IPS-NIHi11 (cell line): ENCODE data around the gene WNK3.
"Not testable (repeated sequence)": the region's sequence is repeated elsewhere in the genome, so short reads cannot be mapped to it uniquely, and the experiment has no call there.

ENCODE experiments used
- DNase-seq: peaks from one replicate; pipeline ENCODE4 v3.0.0; 2012; ENCODE audit warnings: mixed read lengths, low spot score

The WNK3 gene

GRCh38 chrX:54357414-54358377 is at the start of gene WNK3:
Gene WNK3, minus strand, starts transcription at chrX:54358046.
- peak; percentile 79 for DNase-seq

GRCh38 chrX:54407266-54407665 is 49.4 kb upstream of the WNK3 start:
- no peak for DNase-seq

- no peak for DNase-seq
Measured at GRCh38 chrX:54397113-54397512, 39.3 kb upstream of the WNK3 start.

- no peak for DNase-seq
Measured at GRCh38 chrX:54386314-54386713, 28.5 kb upstream of the WNK3 start.

- not testable (repeated sequence) for DNase-seq
Measured at GRCh38 chrX:54384661-54385060, 26.8 kb upstream of the WNK3 start.

GRCh38 chrX:54359408-54359807 is 1.6 kb upstream of the WNK3 start:
- DNase-seq, result no peak

GRCh38 chrX:54358424-54359211 is 772 bp upstream of the WNK3 start:
- DNase-seq, result peak; percentile 53

- no peak for DNase-seq
Measured at GRCh38 chrX:54352677-54353076, 5.2 kb downstream of the WNK3 start.

GRCh38 chrX:54337383-54337782 is 20.5 kb downstream of the WNK3 start:
- DNase-seq, result not testable (repeated sequence)

- no peak for DNase-seq
Measured at GRCh38 chrX:54325077-54325476, 32.8 kb downstream of the WNK3 start.

- no peak for DNase-seq
Measured at GRCh38 chrX:54320067-54320466, 37.8 kb downstream of the WNK3 start.

GRCh38 chrX:54306379-54306778 is 51.5 kb downstream of the WNK3 start:
- DNase-seq, result no peak

- DNase-seq, result no peak
Measured at GRCh38 chrX:54301516-54301915, 56.3 kb downstream of the WNK3 start.

- no peak for DNase-seq
Measured at GRCh38 chrX:54294306-54294705, 63.5 kb downstream of the WNK3 start.

- no peak for DNase-seq
Measured at GRCh38 chrX:54292755-54293154, 65.1 kb downstream of the WNK3 start.

GRCh38 chrX:54291758-54292157 is 66.1 kb downstream of the WNK3 start:
- DNase-seq, result no peak

- no peak for DNase-seq
Measured at GRCh38 chrX:54288968-54289367, 68.9 kb downstream of the WNK3 start.

GRCh38 chrX:54288277-54288676 is 69.6 kb downstream of the WNK3 start:
- no peak for DNase-seq

GRCh38 chrX:54281676-54282075 is 76.2 kb downstream of the WNK3 start:
- no peak for DNase-seq

- no peak for DNase-seq
Measured at GRCh38 chrX:54280466-54280865, 77.4 kb downstream of the WNK3 start.

- DNase-seq, result no peak
Measured at GRCh38 chrX:54271664-54272063, 86.2 kb downstream of the WNK3 start.

- DNase-seq, result peak; percentile 4
Measured at GRCh38 chrX:54248309-54248708, 109.5 kb downstream of the WNK3 start.

- DNase-seq, result no peak
Measured at GRCh38 chrX:54246866-54247265, 111.0 kb downstream of the WNK3 start.
